Measurements from ENCODE around the gene NIF3L1.

Gene NIF3L1, protein sequence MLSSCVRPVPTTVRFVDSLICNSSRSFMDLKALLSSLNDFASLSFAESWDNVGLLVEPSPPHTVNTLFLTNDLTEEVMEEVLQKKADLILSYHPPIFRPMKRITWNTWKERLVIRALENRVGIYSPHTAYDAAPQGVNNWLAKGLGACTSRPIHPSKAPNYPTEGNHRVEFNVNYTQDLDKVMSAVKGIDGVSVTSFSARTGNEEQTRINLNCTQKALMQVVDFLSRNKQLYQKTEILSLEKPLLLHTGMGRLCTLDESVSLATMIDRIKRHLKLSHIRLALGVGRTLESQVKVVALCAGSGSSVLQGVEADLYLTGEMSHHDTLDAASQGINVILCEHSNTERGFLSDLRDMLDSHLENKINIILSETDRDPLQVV

DNA sequence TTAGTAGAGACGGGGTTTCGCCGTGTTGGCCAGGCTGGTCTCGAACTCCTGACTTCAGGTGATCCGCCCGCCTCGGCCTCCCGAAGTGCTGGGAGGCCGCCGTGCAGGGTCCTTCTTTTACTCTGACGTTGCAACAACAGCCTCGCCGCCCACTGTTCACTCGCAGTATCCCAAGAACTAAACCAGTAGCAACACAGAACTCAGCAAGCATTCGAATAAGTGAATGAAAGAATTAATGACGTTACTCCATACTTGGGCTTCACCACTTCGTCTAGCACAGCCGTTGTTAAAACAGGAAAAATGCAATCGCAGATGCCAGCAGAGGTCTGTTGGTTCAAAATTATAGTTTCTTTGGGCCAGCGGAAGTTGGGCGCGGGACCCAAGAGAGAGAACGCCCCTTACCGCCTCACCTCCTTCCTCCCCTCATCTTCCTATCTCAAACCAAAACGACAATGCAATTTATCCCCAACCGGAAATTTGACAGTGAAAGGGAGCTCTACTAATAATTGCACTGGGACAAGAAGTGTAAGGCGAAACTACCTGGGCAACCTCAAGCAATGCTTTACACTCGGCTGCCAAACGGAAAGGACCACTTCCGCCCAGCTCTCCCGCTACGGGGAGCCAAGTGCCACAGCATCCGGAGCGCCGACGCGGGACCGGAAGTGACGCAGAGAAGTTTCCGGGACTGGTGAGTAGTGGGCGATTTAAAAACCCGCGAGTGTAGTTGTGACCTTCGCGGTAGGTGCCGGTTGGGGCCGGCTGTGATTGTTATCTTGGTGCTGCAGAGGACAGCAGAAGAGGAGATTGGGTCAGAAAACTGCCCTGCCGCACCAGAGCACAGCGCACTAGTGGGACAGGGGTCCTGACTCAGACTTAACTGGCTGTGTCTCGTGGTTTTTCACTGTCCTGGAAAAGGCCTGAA lies at the start of gene NIF3L1, which contains the start of gene PPIL3:
NIF3L1 (plus strand) TSS at position 668 of the 922 bp plus-strand sequence. CDS start 2,573 bp downstream, outside the sequence.
PPIL3 (minus strand) TSS at position 374 of the 922 bp plus-strand sequence. CDS start 1,462 bp downstream, outside the sequence.
- peak; percentile 98 to 99 for DNase-seq
- TF ChIP-seq POLR2A (IDR thresholded peaks at IDR 0.05; ENCODE audit: low read length) (peak; percentile 89), GATA1 (IDR thresholded peaks at IDR 0.05; ENCODE audit: low read depth, low read length) (no peak)

DNA sequence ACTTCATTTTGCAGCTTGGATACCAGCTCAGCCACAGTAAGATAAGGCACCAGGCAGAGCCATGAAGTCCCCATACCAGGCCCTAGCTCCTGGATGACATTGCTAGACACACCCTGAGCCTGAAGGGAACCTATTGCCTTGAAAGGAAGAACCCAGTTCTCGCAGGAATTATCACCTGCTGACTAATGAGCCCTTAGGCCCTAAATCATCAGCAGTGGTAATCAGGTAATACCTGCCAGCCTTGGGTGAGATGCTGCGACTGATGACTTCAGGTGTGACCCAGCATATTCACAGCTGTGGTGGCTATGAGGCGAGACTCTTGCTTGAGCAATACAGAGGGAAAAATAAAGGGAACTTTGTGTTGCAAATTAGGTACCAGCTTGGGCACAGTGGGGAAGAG lies 49.7 kb upstream of the NIF3L1 start:
- DNase-seq = no peak
- TF ChIP-seq GATA1 (IDR thresholded peaks at IDR 0.05; ENCODE audit: low read depth, low read length) = no peak
- TF ChIP-seq POLR2A (IDR thresholded peaks at IDR 0.05; ENCODE audit: low read length) = no peak

DNA sequence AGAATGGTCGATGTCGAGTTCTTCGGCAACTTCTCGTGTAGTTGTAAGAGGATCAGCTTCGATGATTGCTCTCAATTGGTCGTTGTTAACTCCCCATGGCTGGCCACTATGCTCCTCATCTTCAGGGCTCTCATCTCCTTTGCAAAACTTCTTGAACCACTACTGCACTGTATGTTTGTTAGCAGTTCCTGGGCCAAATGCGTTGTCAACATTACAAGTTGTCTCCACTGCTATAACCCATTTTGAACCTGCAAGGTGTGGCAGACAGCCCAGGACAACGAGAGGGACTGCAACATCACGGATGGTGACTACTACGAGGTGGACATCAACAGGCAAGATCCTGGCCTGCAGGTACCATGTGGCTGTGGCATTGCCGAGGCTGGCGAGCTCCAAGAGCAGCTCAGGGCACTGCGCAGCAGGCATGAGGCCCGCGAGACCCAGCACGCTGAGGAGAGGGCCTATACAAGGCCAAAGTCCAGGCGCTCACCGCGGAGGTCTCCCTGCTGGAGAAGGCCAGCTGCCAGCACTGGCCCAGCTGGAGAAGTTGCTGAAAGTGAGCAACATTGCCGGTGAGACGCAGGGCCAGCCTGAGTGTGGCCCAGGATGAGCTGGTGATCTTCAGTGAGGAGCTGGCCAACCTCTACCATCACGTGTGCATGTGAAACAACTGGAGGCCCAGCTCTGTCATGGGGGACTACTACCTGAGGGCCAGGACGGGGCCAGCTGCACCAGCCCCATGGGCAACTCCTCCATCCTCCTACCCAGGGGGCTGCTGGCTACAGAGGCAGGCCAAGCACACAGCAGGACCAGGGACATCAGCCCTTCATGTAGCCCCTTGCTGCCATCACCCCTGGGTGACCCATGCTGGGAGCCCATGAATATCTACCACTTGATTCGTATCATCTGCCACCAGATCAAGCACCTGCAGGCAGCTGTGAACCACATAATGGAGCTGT lies 44.9 kb upstream of the NIF3L1 start:
- no peak for DNase-seq
- TF ChIP-seq GATA1 (IDR thresholded peaks at IDR 0.05; ENCODE audit: low read depth, low read length) (no peak), POLR2A (IDR thresholded peaks at IDR 0.05; ENCODE audit: low read length) (no peak)

DNA sequence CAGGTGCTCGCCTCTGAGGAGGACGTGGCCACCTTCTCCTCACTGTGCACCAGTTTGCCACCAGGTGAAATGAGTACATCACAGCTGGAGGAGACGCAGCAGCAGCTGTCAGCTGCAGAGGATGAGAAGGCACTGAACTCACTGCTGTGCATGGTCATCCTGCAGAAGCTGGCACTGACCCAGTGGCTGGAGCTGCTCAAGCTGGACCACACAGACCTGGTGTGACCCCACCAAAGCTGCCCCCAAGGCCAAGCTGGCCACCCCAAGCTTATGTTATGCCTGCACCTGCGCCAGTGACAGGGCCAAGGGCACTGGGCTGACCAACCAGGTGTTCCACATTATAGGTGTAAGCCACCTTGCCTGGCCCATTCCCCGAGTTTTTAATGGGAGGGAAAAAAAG lies 44.0 kb upstream of the NIF3L1 start:
- DNase-seq = no peak
- no peak for TF ChIP-seq POLR2A (IDR thresholded peaks at IDR 0.05; ENCODE audit: low read length)

DNA sequence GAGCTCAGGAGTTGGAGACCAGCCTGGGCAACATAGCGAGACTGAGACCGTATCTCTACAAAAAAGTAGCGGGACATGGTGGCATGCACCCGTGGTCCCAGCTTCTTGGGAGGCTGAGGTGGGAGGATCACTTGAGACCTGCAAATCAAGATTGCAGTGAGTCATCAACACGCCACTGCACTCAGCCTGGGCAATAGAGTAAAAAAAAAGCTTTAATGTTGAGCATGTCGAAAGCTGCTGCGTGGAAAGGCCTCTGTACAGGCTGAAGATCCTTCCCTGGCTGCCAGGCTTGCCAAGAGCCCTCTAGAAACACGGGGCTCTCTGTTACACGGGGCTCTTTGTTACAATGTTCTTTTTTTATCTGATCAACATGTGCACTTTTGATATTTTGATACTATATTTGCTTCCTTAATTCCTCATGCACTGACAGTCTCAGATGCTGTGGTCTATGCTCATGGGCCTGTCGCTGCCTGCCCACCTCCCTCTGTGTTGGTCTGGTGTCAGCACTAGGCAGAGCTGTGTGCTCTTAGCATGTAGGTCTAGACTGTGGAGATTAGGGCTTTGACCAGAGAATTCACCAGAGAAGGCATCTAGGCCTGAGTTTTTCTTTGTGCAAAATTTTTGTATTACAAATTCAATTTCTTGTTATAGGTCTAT lies 43.4 kb upstream of the NIF3L1 start:
- TF ChIP-seq POLR2A (IDR thresholded peaks at IDR 0.05; ENCODE audit: low read length) (no peak), GATA1 (IDR thresholded peaks at IDR 0.05; ENCODE audit: low read depth, low read length) (no peak)
- no peak for DNase-seq

DNA sequence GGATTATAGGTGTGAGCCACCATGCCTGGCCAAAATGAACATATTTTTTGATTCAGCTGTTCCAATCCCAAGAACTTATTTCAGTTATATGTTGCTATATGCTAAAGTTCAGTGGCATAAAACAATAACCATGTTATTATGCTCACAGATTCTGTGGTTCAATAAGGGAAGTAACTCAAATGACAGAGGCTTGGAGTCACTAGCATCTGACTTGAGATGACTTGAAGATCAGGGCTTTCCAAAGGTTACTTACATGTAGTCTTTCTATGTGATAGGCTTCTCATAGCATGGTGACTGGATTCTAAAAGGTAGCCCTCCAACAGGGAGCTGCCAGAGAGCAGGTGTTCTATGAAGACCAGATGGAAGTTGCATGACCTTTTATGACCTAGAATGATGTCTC lies 41.9 kb upstream of the NIF3L1 start:
- no peak for DNase-seq
- no peak for TF ChIP-seq GATA1 (IDR thresholded peaks at IDR 0.05; ENCODE audit: low read depth, low read length)
- TF ChIP-seq POLR2A (IDR thresholded peaks at IDR 0.05; ENCODE audit: low read length) = no peak

DNA sequence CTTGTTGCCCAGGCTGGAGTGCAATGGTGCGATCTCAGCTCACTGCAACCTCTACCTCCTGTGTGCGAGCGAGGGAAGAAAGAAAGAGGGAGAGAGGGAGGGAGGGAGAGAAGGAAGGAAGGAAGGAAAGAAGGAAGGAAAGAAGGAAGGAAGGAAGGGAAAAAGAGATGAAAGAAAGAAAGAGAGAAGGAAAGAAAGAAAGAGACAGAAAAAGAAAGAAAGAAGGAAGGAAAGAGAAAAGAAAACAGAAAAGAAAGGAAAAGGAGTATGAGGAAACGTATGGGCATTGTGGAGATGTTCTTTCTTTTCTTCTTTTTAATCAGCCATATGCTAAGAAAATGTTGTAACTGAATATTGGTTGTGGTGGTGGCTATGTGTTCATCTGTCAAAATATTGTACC lies 41.2 kb upstream of the NIF3L1 start:
- DNase-seq = no peak
- TF ChIP-seq GATA1 (IDR thresholded peaks at IDR 0.05; ENCODE audit: low read depth, low read length) (no peak), POLR2A (IDR thresholded peaks at IDR 0.05; ENCODE audit: low read length) (no peak)

DNA sequence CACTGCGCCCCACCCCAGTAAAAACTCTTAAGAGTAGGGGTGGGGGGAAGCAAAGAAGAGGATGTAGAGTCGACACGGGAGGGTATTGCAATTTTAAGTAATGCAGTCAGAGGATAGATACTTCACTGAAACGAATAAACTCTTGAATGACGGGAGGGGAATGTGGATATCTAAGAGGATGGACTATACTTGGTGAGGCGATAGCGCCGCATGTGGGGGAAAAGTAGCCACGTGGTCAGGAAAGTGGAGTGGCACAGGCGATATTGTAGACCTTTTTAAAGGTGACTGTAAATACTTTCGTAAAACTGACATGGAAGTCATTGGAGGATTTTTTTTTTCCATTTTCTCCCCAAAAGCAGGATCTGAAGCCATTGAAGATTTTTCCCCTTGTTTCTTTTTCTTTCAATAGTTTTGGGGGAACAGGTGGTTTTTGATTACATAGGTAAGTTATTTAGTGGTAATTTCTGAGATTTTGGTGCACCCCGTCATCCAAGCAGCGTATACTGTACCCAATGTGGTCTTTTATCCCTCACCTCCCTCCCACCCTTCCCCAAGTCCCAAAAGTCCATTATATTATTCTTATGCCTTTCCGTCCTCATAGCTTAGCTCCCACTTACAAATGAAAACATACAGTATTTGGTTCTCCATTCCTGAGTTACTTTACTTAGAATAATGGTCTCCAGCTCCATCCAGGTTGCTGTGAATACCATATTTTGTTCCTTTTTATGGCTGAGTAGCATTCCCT lies 38.5 kb upstream of the NIF3L1 start:
- peak in 1 of 2 experiments; percentile 6 for DNase-seq
- TF ChIP-seq GATA1 (IDR thresholded peaks at IDR 0.05; ENCODE audit: low read depth, low read length) (no peak), POLR2A (IDR thresholded peaks at IDR 0.05; ENCODE audit: low read length) (no peak)

DNA sequence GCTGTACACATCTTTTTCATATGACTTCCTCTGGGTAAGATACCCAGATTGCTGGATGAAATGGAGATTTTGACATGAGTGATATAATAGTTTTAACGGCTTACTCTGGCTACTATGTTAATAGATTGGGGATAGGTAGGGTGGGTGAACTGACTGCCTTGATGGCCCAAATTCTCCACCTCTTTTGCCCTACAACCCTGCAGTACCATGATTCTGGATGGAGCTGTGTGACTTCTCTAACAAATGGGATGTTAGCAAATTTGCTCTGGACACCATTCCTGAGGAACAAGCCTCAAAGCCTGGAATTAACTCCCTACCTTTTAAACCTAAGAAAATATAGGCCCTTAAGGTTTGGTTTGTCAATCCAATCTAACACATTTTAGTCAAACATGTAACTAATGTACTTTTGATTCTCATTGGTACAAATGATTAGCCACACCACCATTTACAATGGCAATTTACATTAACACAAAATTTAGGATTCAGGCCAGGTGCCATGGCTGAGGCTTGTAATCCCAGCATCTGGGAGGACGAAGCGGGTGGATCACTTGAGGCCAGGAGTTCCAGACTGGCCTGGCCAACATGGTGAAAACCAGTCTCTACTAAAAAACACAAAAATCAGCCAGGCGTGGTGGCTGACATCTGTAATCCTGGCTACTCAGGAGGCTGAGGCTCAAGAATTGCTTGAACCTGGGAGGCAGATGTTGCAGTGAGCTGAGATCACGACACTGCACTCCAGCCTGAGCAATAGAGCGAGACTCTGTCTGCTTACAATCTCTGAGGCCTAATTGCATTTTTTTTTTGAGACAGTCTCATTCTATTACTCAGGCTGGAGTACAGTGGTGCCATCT lies 37.5 kb upstream of the NIF3L1 start:
- TF ChIP-seq GATA1 (IDR thresholded peaks at IDR 0.05; ENCODE audit: low read depth, low read length) (no peak), POLR2A (IDR thresholded peaks at IDR 0.05; ENCODE audit: low read length) (no peak)
- DNase-seq = no peak

DNA sequence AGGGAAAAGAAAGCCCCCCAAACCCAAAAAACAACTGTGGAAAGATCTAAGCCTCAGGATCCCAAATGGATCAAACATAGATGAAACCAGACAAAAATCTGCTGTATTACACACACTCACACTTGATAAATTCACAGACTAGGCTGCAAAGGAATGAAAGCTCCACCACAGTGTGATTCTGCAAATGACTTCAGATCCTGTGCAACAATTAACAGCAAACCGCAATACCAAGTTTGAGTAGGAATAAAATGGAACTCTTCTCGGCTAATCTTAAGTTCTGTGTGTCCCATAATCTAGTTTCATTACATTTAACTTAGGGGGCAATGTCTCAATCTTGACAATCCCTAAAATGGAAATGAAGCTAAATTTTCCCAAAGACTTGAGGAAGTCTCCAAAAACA lies 36.6 kb upstream of the NIF3L1 start:
- DNase-seq = no peak

DNA sequence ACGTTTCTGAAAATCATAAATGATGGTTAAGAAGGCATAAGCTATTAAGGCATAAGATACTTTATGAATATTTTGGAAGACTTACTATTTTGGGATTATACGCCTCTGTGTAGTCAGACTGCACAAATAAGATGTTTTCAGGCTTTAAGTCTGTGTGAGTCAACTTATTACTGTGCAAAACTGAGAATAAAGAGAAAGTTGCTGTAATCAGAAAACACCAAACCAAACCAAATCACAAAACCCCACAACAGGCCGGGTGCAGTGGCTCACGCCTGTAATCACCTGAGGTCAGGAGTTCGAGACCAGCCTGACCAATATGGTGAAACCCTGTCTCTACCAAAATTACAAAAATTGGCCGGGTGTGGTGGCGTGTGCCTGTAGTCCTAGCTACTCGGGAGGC lies 32.4 kb upstream of the NIF3L1 start:
- no peak for DNase-seq
- TF ChIP-seq POLR2A (IDR thresholded peaks at IDR 0.05; ENCODE audit: low read length) (no peak), GATA1 (IDR thresholded peaks at IDR 0.05; ENCODE audit: low read depth, low read length) (no peak)

More for the DNA sequence above, 36.6 kb upstream of the NIF3L1 start:
- no peak for TF ChIP-seq GATA1 (IDR thresholded peaks at IDR 0.05; ENCODE audit: low read depth, low read length)
- TF ChIP-seq POLR2A (IDR thresholded peaks at IDR 0.05; ENCODE audit: low read length) = no peak
